ENCODE results near the gene MT1M.
A peak's percentile ranks its signal among the peaks of the same experiment; 100 is the strongest.
"Not testable (repeated sequence)": the region's sequence is repeated elsewhere in the genome, so short reads cannot be mapped to it uniquely, and the experiment has no call there.

The MT1M gene

DNA sequence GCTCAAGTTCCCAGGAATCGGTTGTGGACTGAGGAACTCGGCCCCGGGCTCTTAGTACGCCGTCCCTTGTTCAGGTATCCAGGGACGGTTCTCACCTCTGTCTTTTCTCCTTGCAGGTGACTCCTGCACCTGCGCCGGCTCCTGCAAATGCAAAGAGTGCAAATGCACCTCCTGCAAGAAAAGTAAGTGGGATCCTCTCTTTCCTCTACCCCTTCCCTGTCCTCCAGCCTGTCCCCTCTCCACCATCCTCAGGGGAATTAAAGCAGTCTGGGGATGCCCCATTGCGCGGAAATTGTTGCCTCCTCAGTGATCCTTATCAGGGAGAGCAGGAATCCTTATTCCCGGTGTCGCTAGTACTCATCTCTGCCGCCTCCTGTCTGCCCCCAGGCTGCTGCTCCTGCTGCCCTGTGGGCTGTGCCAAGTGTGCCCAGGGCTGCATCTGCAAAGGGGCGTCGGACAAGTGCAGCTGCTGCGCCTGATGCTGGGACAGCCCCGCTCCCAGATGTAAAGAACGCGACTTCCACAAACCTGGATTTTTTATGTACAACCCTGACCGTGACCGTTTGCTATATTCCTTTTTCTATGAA is 23.5 kb upstream of the MT1M start:
- peak; percentile 20 for DNase-seq (ENCODE audit: low spot score)

DNA sequence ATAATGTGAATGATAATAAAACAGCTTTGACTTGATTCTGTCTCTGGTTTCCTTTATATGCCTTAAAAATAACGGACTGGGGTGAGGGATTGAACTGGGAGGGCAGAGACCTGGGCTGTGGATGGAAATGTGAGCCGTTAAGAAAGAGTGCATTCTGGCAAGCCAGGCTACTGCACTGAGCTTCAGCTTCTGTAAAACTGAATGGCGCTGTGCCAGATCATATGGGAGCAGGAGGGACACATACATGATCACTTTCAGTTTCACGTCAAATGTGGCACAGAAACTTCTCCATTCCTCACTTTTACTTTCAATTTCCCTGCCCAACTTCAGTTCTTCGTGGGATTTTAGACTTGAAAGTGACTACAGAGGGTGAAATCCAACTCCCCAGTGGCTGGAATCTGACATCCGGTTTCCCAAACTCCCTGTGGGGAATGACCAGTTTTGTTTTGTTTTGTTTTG is 23.0 kb upstream of the MT1M start:
- peak; percentile 78 for DNase-seq (ENCODE audit: low spot score)

DNA sequence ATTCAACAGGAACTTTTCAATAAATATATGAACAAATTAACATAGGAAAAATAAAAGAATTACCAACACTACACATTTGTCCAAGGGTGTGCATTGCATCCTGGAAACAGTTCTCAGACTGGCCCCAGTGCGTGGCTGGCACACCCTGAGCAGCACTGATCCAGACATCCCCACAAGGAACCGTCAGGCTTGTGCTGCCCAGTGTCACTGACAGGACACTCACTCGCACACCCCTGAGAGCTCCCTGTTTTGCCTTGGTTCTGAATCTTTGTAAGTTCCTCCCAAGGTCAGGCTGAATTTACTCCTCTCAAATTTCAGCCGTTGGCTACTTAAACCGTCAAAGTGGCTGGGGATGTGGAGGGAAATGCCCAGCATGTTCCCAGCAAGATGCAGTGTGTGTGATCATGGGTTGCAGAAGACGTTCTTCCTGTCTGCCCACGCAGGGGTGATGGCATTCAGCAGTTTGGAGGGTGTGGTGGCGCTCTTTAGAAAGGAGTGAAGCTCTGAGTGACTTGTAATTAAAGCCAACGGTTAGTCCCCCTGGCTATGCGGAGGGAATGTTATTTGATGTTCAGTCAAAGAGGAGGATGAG is 22.3 kb upstream of the MT1M start:
- DNase-seq (ENCODE audit: low spot score): peak; percentile 91

DNA sequence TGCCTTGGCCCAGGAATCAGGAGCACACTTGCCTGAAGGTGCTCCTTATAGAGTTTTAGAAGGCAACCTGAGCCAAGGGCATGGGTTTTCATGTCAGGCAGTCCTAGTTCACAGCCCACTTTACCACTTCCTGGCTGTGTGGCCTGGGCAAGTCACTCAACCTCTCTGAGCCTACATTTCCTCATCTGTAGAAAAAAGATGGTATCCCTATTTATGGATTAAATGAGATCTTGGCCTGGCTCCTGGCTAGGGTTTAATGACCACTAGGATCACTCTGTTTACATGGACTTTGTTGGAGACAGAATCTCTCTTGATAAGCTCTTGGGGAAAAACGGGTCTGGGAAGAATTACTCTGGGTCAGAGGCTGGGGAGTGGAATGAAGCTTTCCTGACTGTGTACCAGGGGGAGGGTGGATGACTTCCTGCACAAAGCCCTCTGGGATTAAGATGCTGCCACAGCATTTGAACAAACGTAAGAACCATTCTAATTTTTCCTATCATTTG is 21.8 kb upstream of the MT1M start:
- DNase-seq (ENCODE audit: low spot score): no peak

- DNase-seq (ENCODE audit: low spot score): no peak
Observed at GRCh38 chr16:56611281-56611833, 21.1 kb upstream of the MT1M start.

- no peak for DNase-seq (ENCODE audit: low spot score)
Observed at GRCh38 chr16:56613706-56614105, 18.8 kb upstream of the MT1M start.

DNA sequence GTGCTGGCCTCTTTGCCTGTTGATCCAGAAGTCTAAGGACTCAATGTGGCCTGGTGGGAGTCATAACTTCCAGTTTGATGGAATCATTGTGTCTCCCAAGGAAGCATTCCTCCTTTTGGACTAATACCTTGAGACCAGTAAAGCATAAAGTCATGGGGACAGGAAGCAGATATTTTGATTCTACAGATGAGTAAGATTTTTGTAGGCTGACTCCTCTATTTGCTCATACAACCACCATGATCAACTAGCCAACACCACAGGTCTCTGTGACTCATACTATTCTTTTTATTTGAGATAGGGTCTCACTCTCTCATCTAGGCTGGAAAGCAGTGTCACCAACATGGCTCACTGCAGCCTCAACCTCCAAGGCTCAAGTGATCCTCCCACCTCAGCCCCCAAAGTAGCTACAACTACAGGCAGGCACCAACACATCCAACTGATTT is 17.9 kb upstream of the MT1M start:
- DNase-seq (ENCODE audit: low spot score): peak; percentile 58

DNA sequence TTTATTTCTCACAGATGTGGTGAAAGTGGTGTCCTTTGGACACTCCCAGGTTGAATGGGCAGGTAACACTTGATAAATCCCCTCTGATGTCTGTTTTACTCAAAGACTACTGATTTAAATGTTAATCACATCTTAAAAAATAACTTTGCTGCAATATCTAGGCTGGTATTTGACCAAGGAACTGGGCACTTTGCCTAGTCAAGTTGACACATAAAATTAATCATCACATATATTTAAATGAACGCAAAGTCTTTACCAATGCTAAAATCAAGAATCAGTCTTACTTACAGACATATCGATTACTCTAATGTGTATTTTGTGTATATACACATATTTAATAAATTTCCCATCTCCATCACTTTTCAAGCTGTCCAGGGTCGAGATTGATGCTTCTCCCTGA is 17.1 kb upstream of the MT1M start:
- no peak for DNase-seq (ENCODE audit: low spot score)

GRCh38 chr16:56616608-56617211 is 15.7 kb upstream of the MT1M start:
- DNase-seq (ENCODE audit: low spot score): no peak

DNA sequence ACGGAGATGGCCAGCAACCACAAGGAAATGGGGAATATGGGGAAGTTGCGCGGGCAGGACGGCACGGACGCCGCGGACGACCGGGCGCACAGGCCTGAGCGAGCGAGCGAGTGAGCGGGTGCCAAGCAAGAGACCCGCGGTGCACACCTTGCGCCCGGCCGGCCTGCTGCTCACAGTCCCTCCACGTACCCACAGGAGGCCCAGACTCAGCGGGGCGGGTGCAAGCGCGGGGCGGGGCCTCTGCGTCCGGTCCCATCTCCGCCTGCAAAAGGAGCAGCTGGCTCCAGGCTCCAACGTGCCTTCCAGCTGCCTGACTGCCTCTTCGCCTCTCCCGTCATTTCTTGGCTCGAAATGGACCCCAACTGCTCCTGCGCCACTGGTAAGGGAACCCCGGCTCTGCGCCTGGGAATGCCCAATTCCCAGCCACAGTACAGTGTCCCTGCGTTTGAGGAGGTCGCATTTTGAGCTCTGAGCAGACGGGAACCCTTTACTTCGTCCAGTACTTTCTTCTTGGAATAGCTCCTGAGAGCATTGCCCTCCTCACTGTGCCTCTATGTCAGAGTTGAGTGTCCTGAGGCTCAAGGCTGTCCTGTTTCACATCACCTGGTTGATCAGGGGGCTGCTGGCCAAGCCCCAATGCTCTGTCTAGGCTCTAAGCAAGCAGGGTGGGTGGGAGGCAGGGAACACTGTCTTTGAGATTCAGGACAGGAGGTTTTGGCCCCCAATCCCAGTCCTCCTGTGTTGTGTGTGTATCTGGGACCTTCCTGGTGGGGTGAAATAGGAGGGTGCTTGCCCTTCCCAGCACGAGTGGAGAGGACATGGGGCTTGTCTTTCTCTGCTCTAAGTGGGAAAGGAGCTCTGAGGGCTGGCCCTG is 15.0 kb upstream of the MT1M start:
- no peak for DNase-seq (ENCODE audit: low spot score)

- no peak for DNase-seq (ENCODE audit: low spot score)
Observed at GRCh38 chr16:56618138-56618537, 14.3 kb upstream of the MT1M start.

- DNase-seq (ENCODE audit: low spot score): no peak
Observed at GRCh38 chr16:56620339-56620897, 12.0 kb upstream of the MT1M start.

DNA sequence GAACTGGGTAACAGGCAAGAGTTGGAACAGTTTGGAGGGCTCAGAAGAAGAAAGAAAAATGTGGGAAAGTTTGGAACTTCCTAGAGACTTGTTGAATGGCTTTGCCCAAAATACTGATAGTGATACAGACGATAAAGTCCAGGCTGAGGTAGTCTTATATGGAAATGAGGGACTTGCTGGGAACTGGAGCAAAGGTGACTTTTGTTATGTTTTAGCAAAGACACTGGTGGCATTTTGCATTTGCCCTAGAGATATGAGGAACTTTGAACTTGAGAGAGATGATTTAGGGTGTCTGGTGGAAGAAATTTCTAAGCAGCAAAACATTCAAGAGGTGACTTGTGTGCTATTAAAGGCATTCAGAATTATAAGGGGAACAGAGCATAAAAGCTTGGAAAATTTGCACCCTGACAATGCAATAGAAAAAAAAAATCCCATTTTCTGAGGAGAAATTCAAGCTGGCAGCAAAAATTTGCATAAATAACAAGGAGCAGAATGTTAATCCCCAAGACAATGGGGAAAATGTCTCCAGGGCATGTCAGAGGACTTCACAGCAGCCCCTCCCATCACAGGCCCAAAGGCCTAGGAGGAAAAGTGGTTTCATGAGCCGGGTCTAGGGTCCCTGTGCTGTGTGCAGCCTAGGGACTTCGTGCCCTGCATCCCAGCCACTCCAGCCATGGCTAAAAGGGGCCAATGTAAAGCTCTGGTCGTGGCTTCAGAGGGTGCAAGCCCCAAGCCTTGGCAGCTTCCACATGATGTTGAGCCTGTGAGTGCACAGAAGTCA is 10.6 kb upstream of the MT1M start:
- not testable (repeated sequence) for DNase-seq (ENCODE audit: low spot score)

DNA sequence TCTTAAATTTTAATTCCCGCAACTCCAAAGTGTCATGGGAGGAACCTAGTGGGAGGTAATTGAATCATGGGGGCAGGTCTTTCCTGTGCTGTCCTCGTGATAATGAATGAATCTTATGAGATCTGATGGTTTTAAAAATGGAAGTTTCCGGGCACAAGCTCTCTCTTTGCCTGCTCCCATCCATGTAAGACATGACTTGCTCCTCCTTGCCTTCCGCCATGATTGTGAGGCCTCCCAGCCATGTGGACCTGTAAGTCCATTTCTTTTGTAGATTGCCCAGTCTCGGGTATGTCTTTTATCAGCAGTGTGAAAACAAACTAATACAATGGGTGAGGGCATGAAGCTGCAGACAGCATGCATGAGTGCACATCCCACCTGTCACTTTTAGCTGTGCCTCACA is 9.3 kb upstream of the MT1M start:
- not testable (repeated sequence) for DNase-seq (ENCODE audit: low spot score)

GRCh38 chr16:56623637-56624036 is 8.8 kb upstream of the MT1M start:
- no peak for DNase-seq (ENCODE audit: low spot score)

DNA sequence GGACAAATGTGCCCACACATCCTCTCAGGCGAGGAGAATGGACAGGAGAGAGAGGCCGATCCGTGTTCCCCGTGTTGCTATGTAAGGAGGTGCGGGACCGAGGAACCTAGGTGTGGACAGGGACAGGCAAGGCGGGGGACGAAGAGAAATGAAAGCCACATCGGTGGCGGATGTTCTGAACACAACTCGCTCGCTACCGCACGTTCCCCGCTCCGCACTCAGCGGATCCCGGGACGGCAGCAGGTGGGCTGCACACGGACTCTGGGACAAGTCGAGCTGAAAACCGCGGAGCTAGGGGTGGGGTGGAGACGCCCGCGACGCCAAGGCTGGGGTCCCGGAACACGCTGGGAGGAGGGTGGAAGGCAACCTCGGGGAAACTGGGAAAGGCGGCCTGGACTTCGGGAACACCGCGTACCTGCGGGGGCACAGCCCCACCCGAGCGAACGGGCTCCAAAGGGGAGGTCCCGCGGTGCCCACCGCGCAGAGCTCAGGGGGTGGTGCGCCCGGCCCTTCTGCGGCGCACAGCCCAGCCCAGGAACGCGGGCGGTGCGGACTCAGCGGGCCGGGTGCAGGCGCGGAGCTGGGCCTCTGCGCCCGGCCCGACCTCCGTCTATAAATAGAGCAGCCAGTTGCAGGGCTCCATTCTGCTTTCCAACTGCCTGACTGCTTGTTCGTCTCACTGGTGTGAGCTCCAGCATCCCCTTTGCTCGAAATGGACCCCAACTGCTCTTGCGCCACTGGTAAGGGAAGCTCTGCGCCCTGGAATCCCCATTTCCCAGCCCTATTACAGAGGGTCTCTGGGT is 7.1 kb upstream of the MT1M start, which contains the start of gene MT1E:
Gene MT1E, plus strand, starts transcription at position 642 of the 803 bp plus-strand sequence. Its CDS starts 71 bp downstream, at position 713.
- DNase-seq (ENCODE audit: low spot score): peak; percentile 80

GRCh38 chr16:56625943-56626654 is 6.4 kb upstream of the MT1M start:
- peak; percentile 43 for DNase-seq (ENCODE audit: low spot score)

- no peak for DNase-seq (ENCODE audit: low spot score)
Observed at GRCh38 chr16:56626685-56627084, 5.8 kb upstream of the MT1M start.

Data from SW480 (cell line).